ENCODE measurements around the gene NECTIN4. TPM values are rescaled to one million over a fixed set of nuclear protein-coding genes. Genes with fewer than 3 reads are reported as not detected.

The NECTIN4 gene
- polyA plus RNA-seq, 4 donors: 0.14 to 7.3 (median 3.8) TPM

DNA sequence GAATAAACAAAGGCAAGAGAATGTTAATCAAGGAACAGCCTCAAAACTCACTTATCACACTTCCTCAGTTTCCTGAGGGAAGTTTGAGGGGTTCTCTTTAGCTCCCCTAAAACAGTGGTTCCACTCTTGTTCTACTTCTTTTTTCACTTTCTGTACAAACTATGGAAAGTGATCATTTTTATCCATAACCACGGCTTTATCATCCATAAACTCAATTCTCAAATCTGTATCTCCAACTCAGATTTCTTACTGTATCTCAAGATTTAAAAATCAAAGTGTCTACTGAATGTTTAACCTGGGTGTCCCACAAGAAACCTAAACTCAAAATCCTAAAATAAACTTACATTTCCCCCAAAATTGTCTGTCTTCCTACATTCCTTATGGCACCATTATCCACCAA lies 24.6 kb upstream of the NECTIN4 start:
- DNase-seq (ENCODE audit: low read depth in 4 of 4, low spot score in 3 of 4): no peak

DNA sequence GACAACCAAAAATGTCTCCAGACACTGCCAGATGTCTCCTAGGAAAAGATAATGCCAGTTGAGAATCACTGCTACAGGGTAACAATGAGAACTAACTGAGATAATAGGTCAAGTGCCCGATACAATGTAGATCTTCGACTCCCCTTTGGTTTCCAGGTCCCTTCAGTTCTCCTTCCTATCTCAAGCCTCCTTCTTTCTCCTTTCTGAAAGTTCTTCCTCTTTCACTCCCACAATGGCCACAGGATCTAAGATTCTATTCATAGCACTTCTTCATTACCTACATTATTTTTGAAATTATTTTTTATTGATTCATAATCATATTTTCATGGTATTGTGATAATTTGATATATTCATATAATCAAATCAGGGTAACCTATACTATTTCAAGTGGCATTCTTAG lies 22.2 kb upstream of the NECTIN4 start:
- no peak for DNase-seq (ENCODE audit: low read depth in 4 of 4, low spot score in 3 of 4)

DNA sequence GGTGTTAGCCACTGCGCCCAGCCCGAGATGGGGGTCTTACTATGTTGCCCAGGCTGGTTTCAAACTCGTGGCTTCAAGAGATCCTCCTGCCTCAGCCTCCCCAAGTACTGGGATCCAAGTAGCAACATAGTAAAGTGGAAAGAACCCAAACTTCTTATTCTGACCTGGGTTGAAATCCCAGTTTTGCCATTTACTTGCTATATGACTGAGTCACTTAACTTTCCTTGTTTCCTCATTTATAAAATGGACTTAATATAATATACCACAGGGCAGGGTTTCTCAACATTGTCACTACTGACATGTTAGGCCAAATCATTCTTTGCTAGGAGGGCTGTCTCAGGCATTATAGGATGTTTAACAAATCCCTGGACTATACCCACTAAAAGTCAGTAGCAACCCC lies 21.8 kb upstream of the NECTIN4 start:
- DNase-seq (ENCODE audit: low read depth in 4 of 4, low spot score in 3 of 4): no peak

DNA sequence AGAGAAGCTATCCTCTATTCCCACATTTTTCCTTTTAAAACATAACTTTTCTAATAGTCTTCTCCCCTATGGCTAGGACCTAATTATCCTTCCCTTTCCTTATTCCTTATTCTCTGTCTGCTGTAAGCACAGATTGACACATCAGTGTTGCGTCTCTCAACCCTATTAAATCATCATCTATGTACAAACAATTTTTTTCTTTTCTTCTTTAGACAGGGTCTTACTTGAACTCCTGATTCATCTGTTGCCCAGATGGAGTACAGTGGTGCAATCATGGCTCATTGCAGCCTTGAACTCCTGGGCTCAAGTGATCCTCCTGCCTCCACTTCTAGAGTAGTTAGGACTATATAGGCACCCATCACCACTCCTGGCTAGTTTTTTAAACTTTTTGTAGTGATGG lies 17.1 kb upstream of the NECTIN4 start:
- no peak for DNase-seq (ENCODE audit: low read depth in 4 of 4, low spot score in 3 of 4)

DNA sequence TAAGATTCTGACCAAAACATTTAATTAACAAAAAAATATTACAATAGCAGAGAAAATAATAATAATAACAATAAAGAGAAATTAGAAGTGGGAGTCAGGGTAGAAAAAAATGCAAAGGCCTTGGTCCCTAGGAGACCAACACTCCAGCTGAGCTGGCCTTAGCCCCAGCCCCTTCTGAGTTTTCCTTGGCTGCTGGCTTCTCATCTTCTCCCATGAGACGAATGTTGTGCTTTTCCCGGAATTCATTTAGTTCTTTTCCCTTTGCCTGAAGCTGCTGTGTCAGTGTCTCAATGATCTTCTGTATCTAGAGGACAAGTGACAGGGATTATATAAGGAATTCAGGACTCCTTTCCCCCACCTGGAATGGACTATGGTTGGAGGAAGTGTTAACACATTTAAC lies 11.2 kb upstream of the NECTIN4 start:
- no peak for DNase-seq (ENCODE audit: low read depth in 4 of 4, low spot score in 3 of 4)

DNA sequence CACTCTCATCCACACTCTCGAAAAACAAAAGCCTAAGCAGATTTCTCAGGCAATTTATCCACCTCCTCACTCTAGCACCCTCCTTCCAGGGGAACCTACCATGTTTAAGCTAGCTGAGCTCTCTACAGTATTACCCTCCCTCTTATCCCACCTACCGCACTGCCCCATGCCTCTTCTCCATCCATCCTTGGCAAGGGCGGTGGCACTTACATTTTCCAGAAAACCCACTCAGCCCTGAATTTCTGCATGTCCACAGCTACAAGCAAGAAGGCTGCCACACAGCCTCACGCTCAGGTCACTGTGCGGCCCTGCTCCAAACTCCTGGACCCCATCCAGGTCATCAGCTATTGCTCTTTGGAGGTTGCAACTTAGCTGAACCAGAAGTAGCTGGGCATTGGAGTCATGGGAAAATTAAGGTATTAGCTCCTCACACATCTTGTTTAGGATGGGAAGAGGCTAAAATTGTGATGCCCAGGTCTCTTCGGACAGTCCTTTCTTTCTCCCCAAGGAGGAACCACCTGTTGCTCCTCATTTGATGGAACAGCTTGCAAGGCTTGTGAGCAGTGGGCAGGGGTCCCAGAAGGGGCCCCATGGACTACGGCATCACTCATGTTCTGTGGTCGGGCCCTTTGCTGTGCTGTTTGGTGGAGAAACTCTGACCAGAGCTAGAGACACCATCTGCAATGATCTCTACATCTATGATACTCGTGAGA lies 9.9 kb upstream of the NECTIN4 start:
- DNase-seq (ENCODE audit: low read depth in 4 of 4, low spot score in 3 of 4): no peak

DNA sequence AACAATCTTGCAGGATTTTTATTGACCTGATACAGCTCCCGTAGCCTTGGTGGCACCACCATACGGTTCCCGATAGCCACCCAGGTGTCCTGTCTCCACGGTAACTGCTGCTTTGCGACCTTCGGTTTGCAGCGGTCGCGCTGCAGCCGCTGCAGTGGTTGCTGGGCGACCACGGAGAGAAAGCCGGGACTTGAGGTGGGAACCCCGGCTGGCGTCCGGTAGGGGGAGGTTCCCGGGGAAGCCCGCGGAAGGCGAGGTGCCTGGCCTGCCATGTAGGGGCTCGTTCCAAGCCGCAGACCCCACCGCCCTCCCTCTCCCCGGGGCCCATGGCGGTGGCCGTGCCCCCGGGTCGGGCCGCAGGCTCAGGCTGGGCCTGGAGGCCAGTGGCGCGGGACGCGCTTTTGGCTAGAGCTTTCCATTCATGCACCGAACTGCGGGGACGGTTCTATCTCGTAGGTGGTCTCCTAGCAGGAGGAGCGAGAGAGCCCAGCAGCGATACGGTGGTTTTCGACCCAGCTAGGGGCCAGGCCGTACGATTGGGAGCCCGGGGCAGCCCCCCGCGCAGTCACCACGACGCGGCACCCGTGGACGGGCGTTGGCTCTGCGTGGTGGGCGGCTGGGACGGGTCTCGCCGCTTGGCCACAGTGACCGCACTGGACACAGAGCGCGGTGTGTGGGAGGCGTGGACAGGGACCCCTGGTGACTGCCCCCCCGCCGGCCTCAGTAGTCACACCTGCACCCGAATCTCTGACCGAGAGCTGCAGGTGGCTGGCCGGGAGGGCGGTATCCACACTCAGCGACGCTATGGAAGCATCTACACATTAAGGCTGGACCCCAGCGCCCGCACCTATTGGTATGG lies 9.1 kb upstream of the NECTIN4 start, which contains the start of gene KLHDC9:
Gene KLHDC9, plus strand, starts transcription at position 152 of the 859 bp plus-strand sequence. Its CDS starts 175 bp downstream, at position 327.
- DNase-seq (ENCODE audit: low read depth in 4 of 4, low spot score in 3 of 4): peak; percentile 70 to 79 (median 75)

DNA sequence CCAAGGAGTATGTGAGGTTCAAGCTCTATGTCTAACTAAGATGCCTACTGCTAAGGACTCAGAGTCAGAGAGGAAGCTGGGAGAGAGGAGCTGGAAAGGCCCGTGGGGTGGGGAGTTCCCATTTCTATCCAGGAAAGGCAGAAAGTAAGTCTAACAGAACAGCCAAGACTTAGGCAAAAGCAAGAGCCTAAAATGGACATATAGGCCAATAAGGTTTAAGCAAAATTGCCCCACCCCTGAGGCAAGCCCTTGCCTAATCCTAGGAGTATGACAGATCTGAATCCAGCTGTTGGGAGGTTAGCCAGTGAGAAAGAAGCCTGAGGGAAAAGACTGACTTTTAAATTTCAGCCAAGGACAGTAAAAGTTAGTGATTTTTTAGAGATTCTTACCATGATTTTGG lies 7.2 kb upstream of the NECTIN4 start:
- no peak for DNase-seq (ENCODE audit: low read depth in 4 of 4, low spot score in 3 of 4)

DNA sequence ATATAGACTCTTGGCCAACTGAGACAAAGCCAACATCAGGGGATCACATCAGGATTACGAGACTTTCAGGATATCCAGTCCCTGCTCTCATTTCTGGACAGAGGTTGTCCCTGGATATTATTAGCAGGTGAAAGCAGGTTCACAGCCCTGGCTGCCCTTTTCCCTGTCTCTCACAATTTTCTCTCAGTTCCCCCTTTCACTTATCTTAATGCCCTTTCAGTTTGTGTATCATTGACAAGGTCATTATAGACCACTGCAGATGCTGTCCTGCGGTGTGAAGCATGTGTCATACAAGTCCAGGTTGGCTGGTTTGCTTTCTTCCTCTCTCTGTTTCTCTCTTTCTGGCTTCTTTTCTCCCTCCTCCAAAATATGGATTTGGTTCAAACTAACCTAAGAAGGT lies 6.7 kb upstream of the NECTIN4 start:
- DNase-seq (ENCODE audit: low read depth in 4 of 4, low spot score in 3 of 4): no peak

DNA sequence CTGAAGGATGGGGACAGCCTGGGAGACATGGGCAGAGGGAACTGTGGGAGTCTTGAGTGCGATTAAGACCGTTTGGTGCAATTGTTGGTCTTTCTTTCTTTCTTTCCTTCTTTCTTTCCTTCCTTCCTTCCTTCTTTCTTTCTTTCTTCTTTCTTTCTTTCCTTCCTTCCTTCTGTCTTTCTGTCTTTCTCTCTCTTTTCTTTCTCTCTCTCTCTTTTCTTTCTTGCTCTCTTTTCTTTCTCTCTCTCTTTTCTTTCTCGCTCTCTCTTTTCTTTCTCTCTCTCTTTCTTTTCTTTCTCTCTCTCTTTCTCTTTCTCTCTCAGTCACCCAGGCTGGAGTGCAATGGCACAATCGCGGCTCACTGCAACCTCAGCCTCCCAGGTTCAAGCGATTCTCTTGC lies 5.9 kb upstream of the NECTIN4 start:
- no peak for DNase-seq (ENCODE audit: low read depth in 4 of 4, low spot score in 3 of 4)

DNA sequence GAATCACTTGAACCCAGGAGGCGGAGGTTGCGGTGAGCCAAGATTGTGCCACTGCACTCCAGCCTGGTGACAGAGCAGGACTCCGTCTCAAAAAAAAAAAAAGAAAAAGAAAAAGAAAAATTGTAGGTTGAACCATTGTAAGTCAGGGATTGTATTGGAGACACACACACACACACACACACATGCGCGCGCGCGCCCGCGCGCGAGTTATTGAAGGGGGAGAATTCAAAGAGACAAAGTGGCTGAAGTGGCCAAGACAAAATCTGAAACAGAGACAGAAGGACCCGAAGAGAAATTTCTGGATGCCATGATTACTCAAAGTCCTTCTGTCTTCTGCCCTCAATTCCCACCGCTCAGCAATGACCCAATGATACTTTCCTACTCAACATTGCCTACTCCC lies 5.1 kb upstream of the NECTIN4 start:
- DNase-seq (ENCODE audit: low read depth in 4 of 4, low spot score in 3 of 4): no peak

DNA sequence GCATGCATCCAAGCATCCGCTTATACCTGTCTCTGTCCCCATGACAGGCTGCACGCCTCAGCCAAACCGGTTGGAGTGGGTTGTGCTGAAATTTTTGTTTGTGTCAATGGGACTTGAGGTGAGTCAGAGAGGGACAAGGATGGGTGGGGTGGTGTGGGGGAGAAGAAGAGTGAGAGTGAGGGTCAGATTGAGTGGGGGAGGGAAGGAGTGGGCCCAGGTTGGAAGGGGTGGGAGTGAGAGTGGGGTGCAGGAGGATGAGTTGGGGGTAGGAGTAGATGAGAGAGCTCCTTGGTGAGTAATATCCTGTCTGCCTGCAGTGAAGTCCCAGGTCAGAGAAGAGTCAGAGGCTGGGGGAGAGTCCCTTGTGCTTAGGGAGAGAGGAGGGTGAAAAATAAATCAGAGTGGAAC lies 3.3 kb upstream of the NECTIN4 start:
- DNase-seq (ENCODE audit: low read depth in 4 of 4, low spot score in 3 of 4): no peak

DNA sequence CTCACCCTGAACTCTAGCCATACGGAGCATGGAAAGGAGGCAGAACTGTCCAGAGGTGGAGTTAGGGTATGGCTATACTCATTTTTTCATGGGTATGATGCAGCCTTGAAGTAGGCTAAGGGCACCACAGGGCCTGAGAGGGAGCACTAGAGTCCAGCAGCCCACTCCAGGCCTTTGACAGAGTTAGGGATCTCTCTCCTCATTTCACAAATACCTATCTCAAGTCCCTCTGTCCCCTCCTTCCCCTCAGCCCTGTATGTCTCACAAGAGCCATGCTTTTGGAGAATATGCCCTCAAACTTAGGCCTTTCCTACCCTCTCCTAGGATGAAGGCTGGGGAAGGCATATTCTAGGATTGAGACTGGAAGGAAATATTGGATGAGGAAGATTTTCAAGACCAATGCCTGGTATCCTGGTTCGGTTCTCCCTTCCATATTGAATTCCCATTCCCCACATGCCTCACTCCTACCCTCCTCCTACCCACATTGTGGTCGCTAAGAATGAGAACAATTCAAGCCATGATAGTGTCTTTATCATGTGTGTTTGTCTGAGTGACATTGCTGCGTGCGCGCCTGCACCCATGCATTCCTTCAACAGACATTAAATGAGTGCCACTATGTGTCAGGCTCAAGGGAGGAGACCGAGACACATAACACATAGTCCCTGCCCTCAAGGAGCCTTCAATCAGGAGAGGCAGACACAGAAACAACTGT lies 2.6 kb upstream of the NECTIN4 start:
- no peak for DNase-seq (ENCODE audit: low read depth in 4 of 4, low spot score in 3 of 4)

DNA sequence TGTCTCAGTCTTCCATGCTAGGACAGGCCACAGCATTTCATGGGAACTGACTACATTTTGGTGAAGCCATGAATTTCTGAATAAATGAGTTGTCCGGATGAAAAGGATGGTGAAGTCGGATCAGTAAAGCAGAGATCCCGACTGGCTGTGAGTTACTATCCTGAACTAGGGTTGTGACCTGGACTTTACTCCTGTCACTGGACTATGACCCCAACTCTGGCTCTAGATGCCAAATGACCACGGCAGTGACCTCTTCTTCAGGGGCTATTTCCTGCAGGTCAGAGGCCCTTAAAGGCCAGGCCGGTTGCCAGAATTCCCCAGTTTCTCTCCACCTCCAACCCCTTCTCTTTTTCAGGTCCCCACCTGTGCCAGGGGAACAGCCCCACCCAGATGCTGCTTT lies 1.7 kb upstream of the NECTIN4 start:
- DNase-seq (ENCODE audit: low read depth in 4 of 4, low spot score in 3 of 4): no peak

DNA sequence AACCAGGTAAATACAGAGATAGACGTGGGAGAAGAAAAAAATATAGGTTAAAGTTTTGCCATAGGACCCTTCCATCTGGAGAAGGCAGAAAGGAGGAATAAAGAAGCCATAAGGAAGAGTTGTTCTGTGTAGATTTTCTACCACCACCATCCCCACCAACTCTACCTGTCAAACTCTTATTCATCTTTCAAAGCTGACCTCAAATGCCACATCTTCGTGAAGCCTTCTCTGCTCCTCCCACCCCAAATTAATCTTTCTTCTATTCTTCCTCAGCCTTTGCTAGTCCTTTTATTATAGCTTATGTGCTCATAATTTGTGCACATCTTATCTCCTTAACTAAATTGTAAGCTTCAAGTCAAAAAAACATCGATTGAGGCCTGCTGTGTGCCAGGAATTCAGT lies 1.3 kb upstream of the NECTIN4 start:
- no peak for DNase-seq (ENCODE audit: low read depth in 4 of 4, low spot score in 3 of 4)

DNA sequence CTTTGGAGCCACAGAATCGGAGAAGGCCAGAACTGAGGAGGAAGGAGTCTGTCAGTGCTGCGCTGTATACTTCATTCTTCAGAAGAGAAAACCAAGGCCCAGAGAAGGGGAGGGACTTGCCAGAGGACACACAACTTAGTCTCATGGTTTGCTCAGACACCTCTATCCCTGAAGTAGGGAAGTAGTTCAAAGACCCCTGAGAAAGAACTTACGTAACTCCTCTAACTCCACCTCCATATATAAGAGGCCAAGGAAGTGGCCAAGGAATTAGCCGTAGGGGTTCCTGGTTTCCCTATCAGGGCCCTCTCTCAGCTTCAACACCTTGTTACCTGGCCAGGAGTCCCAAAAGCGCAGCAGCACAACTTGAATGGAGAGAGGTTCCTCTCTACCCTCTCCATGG lies 580 bp upstream of the NECTIN4 start:
- no peak for DNase-seq (ENCODE audit: low read depth in 4 of 4, low spot score in 3 of 4)

DNA sequence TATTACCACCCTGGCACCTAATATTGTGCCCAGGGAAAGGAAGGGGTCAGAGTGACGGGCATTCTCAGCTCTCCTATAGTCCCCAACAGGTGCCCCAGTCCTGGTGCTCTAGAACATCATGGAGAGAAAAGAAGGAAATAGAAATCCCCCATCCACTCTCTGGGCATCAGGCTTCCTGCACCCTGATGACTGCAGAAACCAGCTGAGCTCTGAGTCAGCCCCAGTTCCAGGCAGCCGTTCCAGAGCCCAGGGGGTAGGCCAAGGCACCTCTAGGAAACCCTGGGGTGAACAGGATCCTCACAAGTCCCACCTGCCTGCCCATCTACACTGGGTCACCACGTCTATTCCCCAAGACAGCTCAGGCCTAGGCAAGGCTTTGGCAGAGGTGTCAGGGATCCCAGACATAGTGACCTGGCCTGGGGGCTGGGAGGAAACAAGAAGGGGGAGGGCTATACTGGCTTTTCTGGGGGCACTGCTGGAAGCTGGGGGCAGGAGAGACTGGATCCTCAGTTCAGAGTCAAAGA lies 709 bp downstream of the NECTIN4 start:
- DNase-seq (ENCODE audit: low read depth in 4 of 4, low spot score in 3 of 4): no peak

DNA sequence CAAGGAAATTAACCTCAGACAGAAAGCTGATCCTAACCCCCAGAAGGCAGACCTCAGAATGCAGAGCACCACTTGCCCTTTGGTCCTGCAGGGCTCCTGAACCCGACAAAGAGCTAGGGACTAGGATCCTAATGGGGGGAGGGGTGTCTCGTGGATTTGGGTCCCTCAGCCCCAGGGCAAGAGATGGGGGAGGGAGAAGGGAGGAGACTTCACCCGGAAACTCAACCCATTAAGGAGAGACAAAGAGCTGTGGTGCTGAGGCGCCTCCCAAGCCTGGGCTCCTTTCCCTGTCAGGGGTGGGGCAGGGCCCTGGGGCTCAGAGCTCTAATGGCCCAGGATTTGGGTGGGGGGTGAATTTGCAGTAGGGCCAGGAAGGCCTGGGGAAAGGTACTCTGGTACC lies 2.9 kb downstream of the NECTIN4 start:
- DNase-seq (ENCODE audit: low read depth in 4 of 4, low spot score in 3 of 4): no peak

DNA sequence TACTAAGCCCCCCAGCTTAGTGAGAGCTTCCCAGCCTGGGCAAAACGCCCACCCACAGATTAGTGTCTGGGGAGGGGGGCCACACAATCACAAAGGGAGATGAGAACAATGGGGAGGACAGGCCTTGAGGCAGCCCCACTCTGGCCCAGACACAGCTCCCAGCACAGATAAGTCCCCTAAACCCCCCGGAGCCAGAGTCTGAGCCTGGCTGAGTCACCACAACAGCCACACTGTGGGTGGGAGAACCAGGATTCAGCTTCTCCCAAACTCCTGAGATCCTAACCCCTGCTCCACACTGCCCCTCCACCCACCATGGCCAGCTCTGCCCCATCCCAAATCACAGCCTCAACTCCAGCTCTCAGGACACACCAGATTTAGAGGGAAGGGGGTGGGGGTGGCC lies 4.2 kb downstream of the NECTIN4 start:
- no peak for DNase-seq (ENCODE audit: low read depth in 4 of 4, low spot score in 3 of 4)

DNA sequence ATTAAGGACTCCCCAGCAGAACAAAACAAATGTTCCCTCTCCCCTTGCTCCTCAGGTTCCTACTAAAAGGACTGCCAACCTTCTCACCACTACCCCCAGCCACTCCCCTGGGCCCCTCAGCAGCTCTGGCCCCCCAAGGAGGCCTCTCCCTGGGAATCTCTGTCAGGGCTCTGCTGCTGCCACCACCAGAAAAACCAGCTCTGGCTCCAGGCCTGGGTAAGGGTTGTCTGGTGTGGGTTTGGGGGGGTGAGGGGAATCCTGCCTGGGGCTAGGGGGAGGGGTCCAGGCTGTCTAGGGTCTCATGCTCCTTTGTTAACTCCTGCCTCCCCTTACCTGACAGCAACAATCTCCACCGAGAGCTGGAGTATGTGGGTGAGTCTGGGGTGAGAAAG lies 4.8 kb downstream of the NECTIN4 start:
- DNase-seq (ENCODE audit: low read depth in 4 of 4, low spot score in 3 of 4): no peak

All from left renal pelvis (tissue), 4 donors.